Activated CD4-positive, CD25-positive, alpha-beta regulatory T cell treated with anti-CD3 and anti-CD28 coated beads, Interleukin-2, amount 50 U/mL, for 24 hours (primary cell): ENCODE results near the gene PRKAG2.

Source experiments
- ATAC-seq, 2 donors: fragments of 150-1000 bp; cut with Tn5 transposase; one replicate each; pipeline ENCODE4 v1.10.0; 2021; ENCODE audit warnings: mild to moderate bottlenecking in 1 of 2, moderate library complexity in 1 of 2

PRKAG2 gene

DNA sequence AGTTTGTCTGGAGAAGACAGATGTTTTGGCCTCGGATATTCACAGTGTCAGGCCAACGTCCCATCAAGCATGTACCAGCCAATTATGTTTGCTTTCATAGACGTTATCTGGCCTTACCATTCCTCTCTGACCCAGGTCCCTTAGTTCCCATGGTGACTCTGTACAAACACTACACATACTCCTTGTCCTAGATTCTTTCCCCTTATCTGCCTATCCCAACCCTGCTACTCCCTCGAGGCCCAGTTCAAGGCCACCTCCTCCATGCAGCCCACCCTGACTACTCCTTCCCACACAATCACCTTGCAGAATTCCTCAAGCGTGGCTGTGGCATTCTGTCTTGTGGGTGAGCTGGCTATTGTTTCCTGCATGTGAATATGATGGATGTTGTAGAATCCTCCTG lies 155.2 kb downstream of the PRKAG2 start:
- ATAC-seq, result no peak

DNA sequence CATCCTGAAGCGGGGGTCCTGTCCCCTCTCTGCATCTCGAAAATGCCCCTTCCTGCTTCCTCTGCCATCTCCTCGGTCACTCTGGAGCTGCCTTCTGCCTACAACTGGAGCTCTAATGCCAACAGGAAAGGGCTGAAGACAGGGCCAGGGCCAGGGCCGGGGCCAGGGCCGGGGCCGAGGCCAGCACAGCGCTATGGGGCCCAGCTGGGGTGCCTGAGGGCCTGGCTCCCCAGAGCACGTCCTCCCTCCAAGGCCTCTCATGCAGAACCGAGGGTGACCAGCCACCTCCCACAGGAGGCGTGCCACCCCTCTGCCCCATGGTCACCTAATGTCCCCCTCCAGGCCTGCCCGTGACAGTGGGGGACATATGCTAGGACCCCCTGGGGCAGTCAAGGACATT lies 155.7 kb downstream of the PRKAG2 start:
- no peak for ATAC-seq

DNA sequence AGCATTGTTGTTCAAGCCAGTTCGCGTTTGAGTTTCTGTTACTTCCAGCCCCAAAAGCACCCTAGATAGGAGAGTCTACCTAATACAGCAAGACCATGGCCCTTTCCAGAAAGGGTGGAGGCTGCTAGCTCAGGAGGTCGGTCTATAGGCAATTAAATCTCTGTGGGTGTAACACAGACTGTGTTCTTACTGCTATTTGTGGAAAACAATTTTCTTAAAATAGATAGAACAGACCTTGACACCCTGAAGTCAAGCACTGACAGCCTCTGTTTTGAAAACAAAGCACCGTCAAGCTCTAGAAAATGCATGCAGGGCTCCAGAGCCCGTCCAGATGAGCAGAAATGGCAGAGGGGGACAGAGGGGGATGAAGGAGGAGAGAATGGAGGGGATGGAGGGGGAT lies 156.6 kb downstream of the PRKAG2 start:
- ATAC-seq, result no peak

DNA sequence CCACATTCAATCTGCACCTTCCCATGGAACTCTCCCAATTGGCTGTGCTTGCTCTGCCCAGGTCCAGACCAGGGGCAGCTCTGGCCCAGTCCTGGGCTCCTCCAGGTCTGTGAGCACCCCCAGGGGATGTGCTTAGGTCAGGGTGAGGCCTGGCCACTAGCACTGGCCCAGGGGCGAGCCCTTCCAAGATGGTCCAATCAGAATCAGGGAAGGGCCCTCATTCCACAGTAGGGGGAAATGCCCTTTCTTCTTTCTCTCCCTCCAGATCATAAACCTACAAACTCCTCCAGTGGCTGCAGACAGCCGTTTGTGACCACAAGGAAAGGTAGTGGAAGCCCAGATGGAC lies 157.0 kb downstream of the PRKAG2 start:
- ATAC-seq, result no peak

DNA sequence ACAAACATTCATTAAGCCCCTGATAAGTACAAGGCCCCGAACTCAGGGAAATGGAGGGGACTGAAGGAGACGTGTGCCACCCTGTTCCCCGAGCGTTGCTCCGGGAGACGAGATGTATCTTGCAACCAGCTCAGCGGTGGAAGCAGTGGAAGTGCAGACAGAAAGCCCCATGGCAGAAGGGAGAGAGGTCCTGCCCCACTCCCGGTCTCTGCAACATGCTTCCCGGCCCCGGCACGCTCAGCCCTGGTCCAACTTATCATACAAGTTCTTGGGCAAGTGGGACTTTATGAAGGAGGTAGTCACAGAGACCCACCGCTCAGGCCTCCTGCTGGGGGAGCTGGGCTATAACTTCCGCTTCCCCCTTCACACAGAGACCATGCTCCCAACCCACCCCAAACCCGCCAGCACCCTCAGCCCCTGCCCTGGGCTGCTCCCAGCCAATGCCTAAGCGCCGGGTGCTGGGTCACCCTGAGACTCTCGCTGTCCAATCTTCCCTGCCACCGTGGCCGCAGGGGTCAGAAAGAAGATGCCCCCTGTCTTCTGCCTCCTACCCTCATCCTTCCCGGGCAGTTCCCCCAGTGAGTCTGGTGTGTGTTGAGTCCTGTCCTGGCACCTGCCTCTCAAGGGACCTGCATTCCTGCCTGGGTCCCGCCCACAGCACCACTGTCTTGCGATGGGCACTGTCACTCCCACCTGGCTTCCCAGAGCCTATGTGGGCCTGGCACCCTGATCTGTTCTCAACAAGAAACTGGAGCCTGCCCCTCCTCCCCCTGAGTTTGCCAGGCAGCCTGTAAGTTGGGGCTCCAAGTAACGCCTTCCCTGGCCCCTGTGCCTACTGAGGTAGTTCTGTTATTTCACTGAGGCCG lies 157.7 kb downstream of the PRKAG2 start:
- ATAC-seq, result no peak

DNA sequence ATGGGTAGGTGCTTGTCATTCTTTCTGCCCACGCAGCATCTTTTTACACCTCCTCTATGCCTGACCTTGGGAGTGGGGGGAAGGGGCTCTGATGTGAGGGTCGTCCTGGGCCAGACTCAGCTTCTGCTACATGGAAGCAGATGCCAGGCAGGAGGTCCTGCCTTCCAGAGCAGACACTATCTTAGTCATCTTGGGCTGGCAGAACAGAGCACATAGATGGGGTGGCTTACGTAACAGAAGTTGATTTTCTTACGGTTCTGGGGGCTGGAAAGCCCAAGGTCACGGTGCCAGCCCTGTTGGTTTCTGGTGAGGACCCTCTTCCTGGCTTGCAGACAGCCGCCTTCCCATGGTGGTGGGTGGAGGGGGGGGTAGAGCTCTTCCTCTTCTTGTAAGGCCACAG lies 159.0 kb downstream of the PRKAG2 start:
- no peak for ATAC-seq

DNA sequence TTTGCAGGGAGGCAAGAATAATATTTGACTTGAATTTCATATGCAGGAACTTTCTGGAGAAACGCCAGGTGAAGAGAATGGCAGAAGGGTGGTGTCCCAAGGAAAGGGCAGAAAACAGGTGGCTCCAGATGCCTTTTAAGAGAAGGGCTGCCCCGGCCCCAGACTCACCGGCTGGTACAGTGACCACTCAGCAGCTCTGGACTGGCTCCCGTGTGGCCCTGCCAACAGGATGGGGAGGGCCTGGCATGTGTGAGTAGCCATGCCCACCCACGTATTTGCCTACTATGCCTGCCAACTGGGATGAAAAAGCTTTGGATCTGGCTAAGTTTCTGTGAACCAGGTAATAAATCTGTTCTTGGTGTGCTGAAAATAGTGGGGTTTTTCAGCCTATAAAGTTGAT lies 159.5 kb downstream of the PRKAG2 start:
- no peak for ATAC-seq

DNA sequence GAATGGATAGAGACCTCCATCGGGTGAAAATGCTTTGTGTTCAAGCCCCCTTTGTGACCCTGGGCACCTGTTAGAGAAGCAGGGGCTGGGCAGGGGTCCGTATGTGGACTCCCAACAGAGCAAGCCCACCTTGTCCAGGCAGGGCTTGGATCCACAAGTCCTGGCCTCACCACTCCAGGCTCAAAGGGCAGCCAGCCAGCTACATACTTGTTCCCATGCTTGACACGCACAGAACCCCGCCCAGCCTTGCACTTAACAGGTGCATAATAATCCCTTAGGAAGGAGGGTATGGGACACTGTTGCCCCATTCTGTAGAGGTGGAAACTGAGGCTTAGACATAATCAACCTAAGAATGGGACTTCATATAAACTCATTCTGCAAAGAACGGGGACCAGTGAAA lies 160.6 kb downstream of the PRKAG2 start:
- ATAC-seq, result no peak

DNA sequence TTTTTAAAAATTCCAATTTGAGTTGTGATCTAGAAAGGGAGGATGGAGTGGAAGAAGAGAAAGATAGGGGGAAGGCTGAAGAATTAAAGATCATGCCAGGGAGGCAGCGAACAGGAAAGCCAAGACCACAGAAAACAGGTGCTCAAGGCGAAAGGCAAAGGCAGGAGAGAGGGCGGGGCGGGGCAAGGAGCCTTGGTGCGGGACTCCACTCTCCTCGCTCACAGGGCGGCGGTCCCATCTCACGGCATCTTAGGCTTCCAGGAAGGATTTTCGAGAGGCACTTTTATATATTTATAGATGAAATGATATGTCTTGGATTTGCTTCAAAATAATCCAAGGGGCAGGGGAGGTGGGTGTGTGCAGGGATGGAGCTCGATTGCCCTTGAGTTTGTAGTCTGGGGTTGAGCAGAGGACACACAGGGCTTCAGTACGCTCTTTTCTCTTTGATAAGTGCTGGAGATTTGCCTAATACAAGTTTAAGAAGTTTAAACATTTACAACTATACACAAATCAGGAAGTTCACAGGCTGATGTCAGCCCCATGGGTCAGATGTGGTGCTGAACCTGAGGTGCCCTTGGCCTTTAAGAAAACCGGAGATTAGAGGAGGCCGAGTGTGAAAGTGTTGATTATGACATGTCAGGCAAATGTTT lies 161.1 kb downstream of the PRKAG2 start:
- no peak for ATAC-seq

DNA sequence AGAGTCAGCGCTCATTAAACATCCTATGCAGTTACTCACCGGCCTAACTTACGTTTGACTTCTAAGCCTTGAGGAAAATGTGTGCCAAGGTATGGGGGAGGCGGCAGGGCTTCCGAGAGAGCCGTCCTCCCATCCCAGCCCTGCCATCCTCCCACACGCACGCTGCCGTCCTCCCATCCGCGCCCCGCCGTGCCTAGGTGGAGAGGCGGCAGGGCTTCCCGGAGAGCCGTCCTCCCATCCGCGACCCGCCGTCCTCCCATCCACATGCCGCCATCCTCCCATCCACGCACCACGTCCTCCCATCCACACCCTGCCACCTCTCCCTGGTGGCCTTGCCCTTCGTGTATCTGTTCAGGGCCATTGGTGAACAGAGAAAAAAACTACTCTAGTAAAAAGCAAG lies 162.7 kb downstream of the PRKAG2 start:
- no peak for ATAC-seq

DNA sequence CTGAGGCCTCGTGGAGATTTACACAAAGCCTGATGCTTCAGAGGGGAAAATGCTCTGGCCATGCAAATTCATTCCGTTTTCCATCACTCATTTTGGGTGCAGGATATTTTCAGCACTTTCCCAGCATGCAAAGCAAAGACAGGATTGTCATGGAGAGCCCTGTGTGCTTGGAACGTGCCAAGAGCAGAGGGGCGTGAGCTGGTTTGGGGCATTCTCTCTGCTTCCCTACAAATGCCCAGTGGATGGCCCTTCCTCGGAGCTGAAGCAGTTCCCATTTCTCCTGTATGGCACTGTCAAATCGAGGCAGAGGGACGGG lies 164.1 kb downstream of the PRKAG2 start:
- ATAC-seq, result no peak

DNA sequence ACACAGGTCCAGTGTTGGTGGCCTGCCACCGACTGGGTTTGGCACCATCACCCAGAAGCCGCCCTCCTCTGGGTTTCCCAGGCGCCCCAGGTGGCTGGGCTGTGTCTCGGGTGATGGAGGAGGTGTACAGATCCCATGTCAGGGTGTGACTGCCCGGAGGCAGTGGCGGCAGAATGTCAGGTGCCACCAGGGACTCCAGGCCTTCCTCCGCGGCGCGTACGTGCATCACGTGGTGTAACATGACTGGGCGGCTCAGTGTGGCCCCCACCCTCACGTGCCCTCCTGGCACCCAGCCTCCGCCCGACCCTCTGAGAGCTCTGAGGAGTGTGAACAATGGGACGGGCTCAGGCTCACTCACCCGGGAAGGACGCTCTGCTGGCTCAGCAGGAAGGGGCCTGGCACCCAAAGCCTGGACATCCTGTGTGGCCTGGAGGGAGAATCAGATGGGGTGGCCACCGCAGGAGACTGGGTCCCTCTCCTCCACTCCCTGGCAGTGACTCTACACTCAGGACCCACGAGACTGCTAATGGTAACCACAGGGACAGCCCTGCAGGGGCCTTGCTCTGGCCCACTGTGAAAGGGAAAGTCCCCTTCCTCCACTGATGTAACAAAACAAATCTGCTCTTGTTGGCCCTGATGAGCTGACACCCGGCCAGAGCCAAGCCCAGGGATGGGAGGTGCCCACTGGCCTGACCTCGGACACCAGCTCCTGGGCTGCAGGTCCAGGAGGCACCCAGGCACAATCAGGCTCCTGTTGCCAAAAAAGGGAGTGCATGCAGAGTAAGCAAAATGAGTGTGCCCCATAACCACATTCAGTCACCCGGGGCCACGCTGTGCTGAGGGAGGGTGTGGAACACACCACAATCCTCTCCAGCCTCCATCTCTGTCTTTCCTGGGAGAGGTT lies 164.8 kb downstream of the PRKAG2 start:
- ATAC-seq, result peak in 1 of 2 donors; percentile 46

DNA sequence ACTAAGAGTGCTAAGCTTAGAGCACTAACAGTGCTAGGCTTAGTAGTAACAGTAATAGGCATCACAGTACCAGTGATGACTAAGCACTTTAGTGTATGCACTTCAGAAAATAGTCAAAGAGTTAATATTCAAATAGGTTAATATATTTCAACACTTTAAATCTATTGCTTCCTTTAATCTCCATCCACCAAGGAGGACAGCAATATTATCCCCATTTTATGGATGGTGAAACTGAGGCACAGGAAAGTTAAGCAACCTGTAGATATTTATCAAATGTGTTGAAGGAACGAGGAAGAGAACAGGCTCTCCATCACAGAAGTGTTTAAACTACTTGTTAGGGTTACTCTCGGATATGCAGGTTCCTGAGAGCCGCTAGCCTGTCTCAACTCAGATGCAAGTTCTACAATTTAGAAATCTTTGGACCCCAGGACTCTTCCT lies 165.5 kb downstream of the PRKAG2 start:
- no peak for ATAC-seq

DNA sequence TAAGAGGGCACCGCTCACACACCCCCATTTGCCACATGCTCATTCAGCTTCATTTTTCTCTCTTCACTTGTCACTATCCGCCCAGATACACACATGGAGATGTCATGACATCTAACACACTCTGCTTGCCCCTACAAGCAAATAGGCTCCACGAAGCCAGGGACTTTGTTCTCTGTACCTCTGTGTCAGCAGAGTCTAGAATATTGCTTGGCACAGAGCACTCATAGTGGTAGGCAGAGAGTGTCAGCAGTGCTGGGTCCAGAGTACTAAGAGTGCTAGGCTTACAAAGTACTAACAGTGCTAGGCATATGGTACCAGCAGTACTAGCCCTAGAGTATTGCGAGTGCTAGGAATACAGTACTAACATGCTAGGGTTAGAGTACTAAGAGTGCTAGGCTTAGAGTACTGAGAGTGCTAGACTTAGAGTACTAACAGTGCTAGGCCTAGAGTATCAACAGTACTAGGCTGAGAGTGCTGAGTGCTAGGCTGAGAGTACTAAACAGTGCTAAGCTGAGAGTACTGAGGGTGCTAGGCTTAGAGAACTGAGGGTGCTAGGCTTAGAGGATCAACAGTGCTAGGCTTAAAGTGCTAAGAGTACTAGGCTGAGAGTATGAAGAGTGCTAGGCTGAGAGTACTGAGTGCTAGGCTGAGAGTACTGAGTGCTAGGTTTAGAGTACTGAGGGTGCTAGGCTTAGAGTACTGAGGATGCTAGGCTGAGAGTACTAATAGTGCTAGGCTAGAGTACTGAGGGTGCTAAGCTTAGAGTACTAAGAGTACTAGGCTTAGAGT lies 166.1 kb downstream of the PRKAG2 start:
- no peak for ATAC-seq

DNA sequence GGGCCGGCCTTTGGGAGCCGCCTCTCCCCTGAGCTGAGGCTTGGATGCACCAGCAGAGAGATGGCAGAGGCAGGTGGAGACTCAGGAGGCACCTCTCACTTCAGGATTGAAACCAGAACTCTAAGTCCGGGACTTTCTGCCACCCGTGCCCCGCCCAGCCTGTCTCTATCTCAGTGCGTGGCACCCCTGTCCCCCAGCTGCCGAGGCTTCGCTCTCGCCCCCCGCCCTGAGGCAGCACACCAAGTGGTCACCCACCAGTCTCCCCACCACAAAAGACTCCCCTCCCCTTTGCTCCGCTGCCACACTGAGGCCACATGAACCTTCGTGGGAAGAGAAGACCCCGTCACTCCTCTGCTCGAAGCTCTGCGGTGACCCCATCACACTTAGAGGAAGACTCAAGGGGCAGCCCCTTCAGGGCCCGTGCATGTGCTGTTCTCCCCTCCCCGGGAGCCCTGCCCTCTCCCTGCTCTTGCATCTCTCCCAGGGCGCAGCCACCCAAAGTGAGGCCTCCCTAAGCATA lies 166.7 kb downstream of the PRKAG2 start:
- ATAC-seq, result no peak

DNA sequence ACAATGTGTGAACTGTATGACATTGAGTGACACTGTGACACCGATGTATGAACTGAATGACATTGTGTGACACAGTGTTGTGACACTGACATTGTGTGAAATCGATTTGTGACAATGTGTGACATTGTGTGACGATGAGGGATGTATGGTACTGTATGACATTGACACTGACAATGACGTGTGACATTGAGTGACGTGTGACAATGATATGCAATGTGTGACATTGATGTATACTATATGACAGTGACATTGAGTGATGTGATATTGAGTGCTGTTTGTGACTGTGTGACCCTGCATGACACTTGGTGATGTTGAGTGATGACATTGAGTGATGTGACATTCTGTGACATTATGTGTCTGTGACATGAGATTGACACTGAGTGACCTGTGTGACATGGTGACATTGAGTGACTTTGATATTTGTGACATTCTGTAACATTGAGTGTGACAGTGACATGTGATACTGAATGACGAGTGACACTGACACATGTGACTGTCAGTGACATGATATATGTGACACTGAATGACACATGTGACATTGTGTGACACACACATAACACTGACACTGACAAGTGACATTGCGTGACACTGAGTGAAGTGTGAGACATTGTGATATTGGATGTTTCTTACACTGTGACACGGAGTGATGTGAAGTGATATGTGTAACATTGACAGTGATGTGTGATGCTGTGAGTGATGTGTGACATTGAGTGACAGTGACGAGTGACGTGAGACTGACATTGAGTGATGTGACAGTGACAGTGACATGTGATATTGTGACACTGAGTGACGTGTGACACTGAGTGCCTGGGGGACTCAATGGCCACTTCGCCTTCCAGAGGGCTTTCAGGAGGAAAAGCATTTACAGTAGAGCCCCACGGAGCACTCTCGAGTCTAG lies 167.5 kb downstream of the PRKAG2 start:
- ATAC-seq, result no peak

DNA sequence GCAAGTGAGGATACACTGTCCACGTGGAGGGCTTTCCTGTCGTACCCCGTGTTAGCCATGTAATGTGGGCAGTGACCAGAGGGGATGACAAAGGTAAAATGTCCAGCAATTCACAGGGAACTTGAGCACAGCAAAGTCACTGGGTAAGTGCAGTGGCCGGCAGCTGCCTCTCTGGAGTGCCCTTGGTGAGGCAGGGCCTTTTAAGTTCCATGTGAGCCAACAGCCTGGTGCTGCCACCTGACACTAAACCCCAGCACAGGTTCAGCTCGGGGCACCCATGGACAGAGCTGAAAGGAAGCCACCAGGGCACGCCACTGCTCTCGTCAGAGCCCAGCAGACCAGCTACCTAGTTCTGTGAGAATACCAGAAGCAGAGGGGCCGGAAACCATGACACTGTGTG lies 168.3 kb downstream of the PRKAG2 start:
- no peak for ATAC-seq

DNA sequence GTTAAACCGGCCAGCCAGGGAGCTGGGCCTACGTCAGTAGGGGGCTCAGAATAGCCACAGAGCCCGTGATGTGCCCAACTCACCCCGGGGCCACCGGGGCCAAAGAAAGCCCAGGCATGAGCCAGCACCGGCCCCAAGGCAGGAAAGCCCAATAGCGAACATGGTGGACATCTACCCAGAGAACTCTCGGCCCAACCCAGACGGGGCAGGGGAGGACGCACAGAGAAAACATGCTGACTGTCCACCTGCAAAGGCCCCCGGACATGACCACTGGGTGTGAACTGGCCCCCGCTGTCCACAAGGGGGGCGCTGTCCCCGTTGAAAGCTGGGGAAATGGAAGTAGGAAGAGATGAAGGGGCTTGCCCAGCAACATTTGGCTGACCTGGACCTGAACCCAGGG lies 169.2 kb downstream of the PRKAG2 start:
- no peak for ATAC-seq

DNA sequence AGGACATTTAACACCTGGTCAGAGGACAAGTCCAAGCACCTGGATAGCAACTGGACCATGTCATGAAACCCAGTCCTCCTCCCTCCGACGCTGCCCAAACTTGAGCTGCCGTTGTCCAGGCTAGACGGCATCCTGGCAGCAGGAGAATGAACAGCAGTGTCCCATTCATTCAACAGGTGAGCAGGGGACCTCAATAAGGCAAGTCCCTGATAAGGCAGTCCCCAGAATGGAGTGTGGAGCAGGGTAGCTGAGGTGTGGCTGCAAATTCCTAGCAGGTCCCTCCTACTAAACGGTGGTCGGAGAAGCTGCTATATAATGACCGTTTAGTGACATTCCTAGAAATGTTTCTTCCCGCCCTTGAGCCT lies 169.8 kb downstream of the PRKAG2 start:
- ATAC-seq, result no peak

DNA sequence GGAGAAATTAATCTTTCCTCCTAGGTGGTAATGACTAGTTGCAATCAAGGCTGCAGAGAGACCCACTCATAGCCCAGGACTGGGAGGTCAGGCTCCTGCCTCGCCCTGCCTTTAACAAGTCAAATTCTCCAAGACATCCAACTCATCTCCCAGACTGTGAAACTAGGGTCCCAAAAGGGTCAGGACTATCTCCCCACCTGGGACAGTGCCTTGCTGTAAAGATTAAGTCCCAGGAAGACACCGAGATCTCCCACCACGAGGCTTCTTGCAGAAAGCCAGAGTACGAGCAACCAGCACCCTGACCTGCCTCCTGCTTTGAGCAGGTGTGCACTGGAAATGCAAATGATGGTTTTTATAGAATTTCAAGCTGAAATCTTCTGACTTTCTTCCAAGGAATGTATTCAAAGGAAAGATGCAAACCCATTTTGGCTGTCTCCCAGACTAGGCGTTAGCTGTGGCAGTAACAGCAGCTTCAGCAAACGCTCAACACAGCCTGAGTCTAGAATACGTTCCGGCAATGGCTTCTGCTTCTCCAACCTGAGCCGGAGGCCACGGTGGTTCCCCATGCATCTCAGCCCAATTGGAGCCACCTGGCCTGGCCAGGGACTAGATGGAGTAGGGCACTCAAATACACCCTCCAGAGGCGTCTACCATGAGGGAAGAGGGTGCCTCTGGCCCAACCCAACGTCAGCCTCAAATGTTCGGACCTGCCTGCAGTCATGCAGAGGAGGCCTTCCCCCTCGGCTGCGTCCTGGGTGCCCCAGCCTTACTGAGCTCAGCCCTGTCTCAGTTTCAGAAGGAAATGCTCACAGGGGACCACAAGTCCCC lies 170.4 kb downstream of the PRKAG2 start:
- no peak for ATAC-seq
